Measurements from ENCODE around the gene GPR68.
"Not testable (repeated sequence)": the region's sequence is repeated elsewhere in the genome, so short reads cannot be mapped to it uniquely, and the experiment has no call there.

The GPR68 gene

GRCh38 chr14:91228112-91229004 lies 16.1 kb downstream of the GPR68 start:
- DNase-seq = peak; percentile 72 to 79

GRCh38 chr14:91227183-91227628 lies 17.3 kb downstream of the GPR68 start:
- no peak for DNase-seq

GRCh38 chr14:91226360-91226759 lies 18.1 kb downstream of the GPR68 start:
- not testable (repeated sequence) for DNase-seq

- DNase-seq = no peak
These were observed 19.5 kb downstream of the GPR68 start for GRCh38 chr14:91225025-91225424.

GRCh38 chr14:91223028-91223783 lies 21.3 kb downstream of the GPR68 start:
- peak in 1 of 2 experiments; percentile 37 for DNase-seq

GRCh38 chr14:91221270-91221669 lies 23.2 kb downstream of the GPR68 start:
- DNase-seq = no peak

GRCh38 chr14:91220581-91221000 lies 23.9 kb downstream of the GPR68 start:
- no peak for DNase-seq

GRCh38 chr14:91219517-91220389 lies 24.8 kb downstream of the GPR68 start:
- DNase-seq = no peak

GRCh38 chr14:91218014-91218413 lies 26.5 kb downstream of the GPR68 start:
- no peak for DNase-seq

GRCh38 chr14:91216731-91217226 lies 27.7 kb downstream of the GPR68 start:
- DNase-seq = no peak

- DNase-seq = no peak
These were observed 29.1 kb downstream of the GPR68 start for GRCh38 chr14:91215381-91215780.

- no peak for DNase-seq
These were observed 30.2 kb downstream of the GPR68 start for GRCh38 chr14:91214306-91214705.

GRCh38 chr14:91211017-91211416 lies 33.5 kb downstream of the GPR68 start:
- no peak for DNase-seq

- no peak for DNase-seq
These were observed 37.5 kb downstream of the GPR68 start for GRCh38 chr14:91207008-91207407.

GRCh38 chr14:91205459-91205858 lies 39.0 kb downstream of the GPR68 start:
- no peak for DNase-seq

GRCh38 chr14:91204657-91205056 lies 39.8 kb downstream of the GPR68 start:
- DNase-seq = no peak

- no peak for DNase-seq
These were observed 42.1 kb downstream of the GPR68 start for GRCh38 chr14:91202234-91202974.

GRCh38 chr14:91200802-91201201 lies 43.7 kb downstream of the GPR68 start:
- DNase-seq = not testable (repeated sequence)

- no peak for DNase-seq
These were observed 46.9 kb downstream of the GPR68 start for GRCh38 chr14:91197631-91198030.

GRCh38 chr14:91195881-91196280 lies 48.6 kb downstream of the GPR68 start:
- no peak for DNase-seq

- no peak for DNase-seq
These were observed 51.4 kb downstream of the GPR68 start for GRCh38 chr14:91193069-91193468.

GRCh38 chr14:91190853-91191252 lies 53.7 kb downstream of the GPR68 start:
- no peak for DNase-seq

Data from activated CD4-positive, alpha-beta T cell treated with anti-CD3 and anti-CD28 coated beads, Interleukin-2, amount 50 U/mL, for 4 hours (primary cell).